Activated gamma-delta T cell (primary cell): ENCODE results near the gene CLRN2.
"Not testable (repeated sequence)": the region's sequence is repeated elsewhere in the genome, so short reads cannot be mapped to it uniquely, and the experiment has no call there.

ENCODE experiments used
- DNase-seq: peaks from one replicate; lab custom pipeline; 2025; lab: John Stamatoyannopoulos, UW

CLRN2 gene

GRCh38 chr4:17504081-17504480 is 10.9 kb upstream of the CLRN2 start:
- no peak for DNase-seq

GRCh38 chr4:17510582-17510981 is 4.4 kb upstream of the CLRN2 start:
- DNase-seq, result no peak

GRCh38 chr4:17511051-17511450 is 3.9 kb upstream of the CLRN2 start:
- no peak for DNase-seq

- DNase-seq, result no peak
Measured at GRCh38 chr4:17511509-17511949, 3.4 kb upstream of the CLRN2 start.

GRCh38 chr4:17511950-17512795 is 2.8 kb upstream of the CLRN2 start, which contains the start of gene QDPR:
TSS of gene QDPR (minus strand) at chr4:17512090. CDS start at chr4:17512054, 36 bp downstream.
- DNase-seq, result peak; percentile 58

GRCh38 chr4:17512973-17513665 is 1.8 kb upstream of the CLRN2 start:
- no peak for DNase-seq

- no peak for DNase-seq
Measured at GRCh38 chr4:17515445-17516407, 761 bp downstream of the CLRN2 start.

GRCh38 chr4:17516980-17517379 is 2.0 kb downstream of the CLRN2 start:
- no peak for DNase-seq

- DNase-seq, result no peak
Measured at GRCh38 chr4:17517664-17518063, 2.7 kb downstream of the CLRN2 start.

- no peak for DNase-seq
Measured at GRCh38 chr4:17521595-17521994, 6.6 kb downstream of the CLRN2 start.

GRCh38 chr4:17523662-17524061 is 8.7 kb downstream of the CLRN2 start:
- no peak for DNase-seq

GRCh38 chr4:17526695-17527477 is 11.9 kb downstream of the CLRN2 start:
- DNase-seq, result no peak

- DNase-seq, result no peak
Measured at GRCh38 chr4:17528551-17529165, 13.7 kb downstream of the CLRN2 start.

GRCh38 chr4:17531538-17532285 is 16.7 kb downstream of the CLRN2 start:
- no peak for DNase-seq

GRCh38 chr4:17534705-17535104 is 19.7 kb downstream of the CLRN2 start:
- no peak for DNase-seq

- DNase-seq, result no peak
Measured at GRCh38 chr4:17535242-17535641, 20.3 kb downstream of the CLRN2 start.

GRCh38 chr4:17535906-17536305 is 20.9 kb downstream of the CLRN2 start:
- DNase-seq, result no peak

- not testable (repeated sequence) for DNase-seq
Measured at GRCh38 chr4:17537060-17537459, 22.1 kb downstream of the CLRN2 start.

- no peak for DNase-seq
Measured at GRCh38 chr4:17544205-17544604, 29.2 kb downstream of the CLRN2 start.

- no peak for DNase-seq
Measured at GRCh38 chr4:17544831-17545234, 29.9 kb downstream of the CLRN2 start.
